ENCODE data around the gene KARS1.

DNA sequence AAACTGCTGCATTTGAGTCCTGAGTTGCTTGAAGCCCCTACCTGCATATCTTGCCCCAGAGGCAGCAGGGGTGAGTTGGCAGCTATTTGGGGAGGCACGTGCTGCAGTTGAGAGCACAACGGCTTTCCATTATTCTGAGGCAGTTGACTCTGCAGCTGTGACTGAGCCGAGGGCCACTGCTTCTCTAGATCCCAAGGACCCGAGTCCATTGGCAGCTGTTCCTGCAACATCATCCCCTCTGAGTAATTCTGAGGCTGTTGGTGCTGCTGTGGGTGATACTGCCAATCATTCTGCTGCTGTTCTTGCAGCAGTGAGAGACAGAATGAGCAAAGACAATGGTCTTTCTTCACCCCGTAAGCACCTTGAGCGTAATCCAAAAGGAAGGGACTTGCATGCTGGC is 12.9 kb upstream of the KARS1 start:
- TF ChIP-seq POLR2A (IDR thresholded peaks at IDR 0.05; ENCODE audit: low read length) (no peak), GATA1 (IDR thresholded peaks at IDR 0.05; ENCODE audit: low read depth, low read length) (no peak)
